GM12878 (cell line): ENCODE measurements around the gene SMIM38. TPM values are rescaled to one million over a fixed set of nuclear protein-coding genes. Genes with fewer than 3 reads are reported as not detected.

Source experiments
- ATAC-seq: fragments of 200-7000 bp; cut with Tn5 transposase; 3 replicates; pipeline ENCODE4 v1.9.1; 2020; ENCODE audit warnings: mild to moderate bottlenecking, moderate library complexity
- BruUV-seq: library from RNA; stranded (reverse); fragments of 400-500 nt; replicated peaks from 2 replicates; lab custom pipeline; 2021; lab: Mats Ljungman, UMichigan
- CTCF ChIA-PET: fragments of 300-600 bp; sonication (Branson Sonifier 250); formaldehyde crosslinking; extraction: SDS; loops from one replicate; lab custom pipeline; 2021; ENCODE audit warnings: inconsistent platforms; lab: Yijun Ruan, JAX
- POLR2A ChIA-PET: fragments of 350-600 bp; formaldehyde crosslinking; extraction: SDS; loops from one replicate; lab custom pipeline; 2021; ENCODE audit warnings: inconsistent platforms; lab: Charles Lee
- RAD21 ChIA-PET: fragments of 300-600 bp; sonication (Branson Sonifier 250); formaldehyde crosslinking; loops from one replicate; lab custom pipeline; 2023; ENCODE audit warnings: antibody characterized with exemption; ENCODE audit not compliant: unreplicated experiment; lab: Charles Lee
- SMC1A ChIA-PET: fragments of 300-600 bp; sonication (Branson Sonifier 250); formaldehyde crosslinking; loops from one replicate; lab custom pipeline; 2023; ENCODE audit not compliant: unreplicated experiment, uncharacterized antibody; lab: Charles Lee
- DNase-seq: peaks from one replicate; pipeline ENCODE4 v3.0.0-alpha.2; 2011; ENCODE audit warnings: low read depth, low spot score
- FAIRE-seq: peaks from 3 replicates; lab custom pipeline; 2011; peaks lifted over from hg19 to GRCh38; lab: Jason Lieb, UNC
- H2AFZ ChIP-seq: 2 replicates; pipeline ENCODE4 v1.6.0; 2011; ENCODE audit warnings: low read depth, low read length, control low read depth; ENCODE audit not compliant: control insufficient read depth
- H3K27ac ChIP-seq: 2 replicates; pipeline ENCODE4 v1.5.1; 2011; ENCODE audit warnings: control low read depth; ENCODE audit not compliant: control insufficient read depth, insufficient read depth
- H3K27me3 ChIP-seq, 2 experiments: replicated peaks in 1 of 2; 2 replicates each; pipeline versions ENCODE4 v1.6.0 to v1.6.1; 2011; ENCODE audit warnings: low read length in 1 of 2; ENCODE audit not compliant: control insufficient read depth in 2 of 2, insufficient read depth in 2 of 2
- H3K36me3 ChIP-seq, 2 experiments: 2 replicates each; pipeline ENCODE4 v1.5.1; 2011; ENCODE audit warnings: low read length in 1 of 2; ENCODE audit not compliant: control insufficient read depth in 2 of 2, insufficient read depth in 2 of 2
- H3K4me1 ChIP-seq: 2 replicates; pipeline ENCODE4 v1.6.1; 2011; ENCODE audit warnings: mild to moderate bottlenecking, low read length, moderate library complexity, mixed read lengths; ENCODE audit not compliant: control insufficient read depth, insufficient read depth
- H3K4me2 ChIP-seq: 2 replicates; pipeline ENCODE4 v1.6.0; 2011; ENCODE audit warnings: control low read depth; ENCODE audit not compliant: control insufficient read depth, insufficient read depth
- H3K4me3 ChIP-seq: fragments of 200-600 bp; sonication (generic); 2 replicates; pipeline ENCODE4 v1.5.1; 2016
- H3K79me2 ChIP-seq: 2 replicates; pipeline ENCODE4 v1.6.0; 2011; ENCODE audit warnings: low read length; ENCODE audit not compliant: control insufficient read depth, insufficient read depth
- H3K9ac ChIP-seq: 2 replicates; pipeline ENCODE4 v1.8.0; 2011; ENCODE audit warnings: low read length, control low read depth, mixed read lengths; ENCODE audit not compliant: control insufficient read depth, insufficient read depth
- H3K9me3 ChIP-seq: replicated peaks from 3 replicates; pipeline ENCODE4 v1.5.1; 2011; ENCODE audit warnings: mild to moderate bottlenecking, low read length; ENCODE audit not compliant: control insufficient read depth, insufficient read depth
- H4K20me1 ChIP-seq: 2 replicates; pipeline ENCODE4 v1.6.0; 2011; ENCODE audit not compliant: control insufficient read depth, insufficient read depth
- CBX5 ChIP-seq: sonication (generic); IDR thresholded peaks from 2 replicates; pipeline ENCODE4 v1.6.1; 2016; ENCODE audit warnings: low read depth, moderate library complexity, mild to moderate bottlenecking, inconsistent platforms
- FOXK2 ChIP-seq: fragments of 450-650 bp; IDR thresholded peaks from 2 replicates; pipeline ENCODE4 v1.6.1; 2017; ENCODE audit warnings: mild to moderate bottlenecking, moderate library complexity
- FOXM1 ChIP-seq: IDR thresholded peaks from 2 replicates; pipeline ENCODE4 v1.6.1; 2012; ENCODE audit warnings: low read depth, mild to moderate bottlenecking, inconsistent platforms, low read length, moderate library complexity
- GABPA ChIP-seq: IDR thresholded peaks from 2 replicates; pipeline ENCODE4 v1.6.1; 2014; ENCODE audit warnings: antibody characterized with exemption, low read depth, mild to moderate bottlenecking, inconsistent platforms
- HSF1 ChIP-seq: fragments of 150-350 bp; IDR thresholded peaks from 2 replicates; pipeline ENCODE4 v1.6.1; 2014; ENCODE audit warnings: mild to moderate bottlenecking, low read depth, low read length
- KDM1A ChIP-seq: fragments of 200-600 bp; sonication (generic); IDR thresholded peaks from 2 replicates; pipeline ENCODE4 v1.6.1; 2016; ENCODE audit warnings: borderline replicate concordance
- MEF2A ChIP-seq: IDR thresholded peaks from 2 replicates; pipeline ENCODE4 v1.6.1; 2011; ENCODE audit warnings: low read depth, mild to moderate bottlenecking, low read length, moderate library complexity; ENCODE audit not compliant: insufficient read depth
- NFXL1 ChIP-seq: fragments of 450-650 bp; IDR thresholded peaks from 2 replicates; pipeline ENCODE4 v1.6.1; 2017; ENCODE audit warnings: antibody characterized with exemption, mild to moderate bottlenecking, borderline replicate concordance
- POLR2A ChIP-seq: IDR thresholded peaks from 2 replicates; pipeline ENCODE4 v1.6.1; 2011; ENCODE audit warnings: low read depth, mild to moderate bottlenecking, low read length
- POU2F2 ChIP-seq: IDR thresholded peaks from 3 replicates; pipeline ENCODE4 v1.6.1; 2011; ENCODE audit warnings: low read depth, mild to moderate bottlenecking, low read length, borderline replicate concordance
- PRDM15 ChIP-seq: fragments of 450-650 bp; formaldehyde crosslinking; IDR thresholded peaks from 2 replicates; pipeline ENCODE4 v1.4.0; 2020; ENCODE audit warnings: mild to moderate bottlenecking, moderate library complexity
- RAD51 ChIP-seq: fragments of 450-650 bp; IDR thresholded peaks from 2 replicates; pipeline ENCODE4 v1.6.1; 2016; ENCODE audit warnings: moderate library complexity, mild to moderate bottlenecking, inconsistent platforms
- RCOR1 ChIP-seq: conservative IDR thresholded peaks from 2 replicates; pipeline ENCODE4 v1.6.1; 2012; ENCODE audit warnings: low read depth, low read length, improper control_type of control experiment
- SMARCA5 ChIP-seq: fragments of 450-650 bp; IDR thresholded peaks from 2 replicates; pipeline ENCODE4 v1.6.1; 2017; ENCODE audit warnings: mild to moderate bottlenecking
- SUZ12 ChIP-seq: fragments of 200-600 bp; sonication (generic); IDR thresholded peaks from one replicate; pipeline ENCODE4 v1.6.1; 2018; ENCODE audit warnings: antibody characterized with exemption, mild to moderate bottlenecking; ENCODE audit not compliant: unreplicated experiment
- TAF1 ChIP-seq: IDR thresholded peaks from 2 replicates; pipeline ENCODE4 v1.6.1; 2011; ENCODE audit warnings: mild to moderate bottlenecking, low read depth, low read length, borderline replicate concordance
- ZNF207 ChIP-seq: fragments of 450-650 bp; IDR thresholded peaks from 2 replicates; pipeline ENCODE4 v1.6.1; 2014; ENCODE audit warnings: antibody characterized with exemption, mild to moderate bottlenecking, borderline replicate concordance
- ZNF274 ChIP-seq: IDR thresholded peaks from one replicate; pipeline ENCODE4 v1.8.0; 2011; ENCODE audit not compliant: insufficient read length, insufficient read depth
- WGBS: methylation state at CpG from one replicate; pipeline ENCODE4 v1.1.6; 2016; ENCODE audit warnings: low lambda C conversion rate; ENCODE audit not compliant: insufficient replicate concordance, insufficient coverage; ENCODE audit errors: missing lambda C conversion rate; 5-methylcytosine and 5-hydroxymethylcytosine counted together
- in situ Hi-C: fragments of 300-500 bp; cut with MboI; formaldehyde crosslinking; loops from 9 replicates; pipeline ENCODE4 v1.14.3; 2018; ENCODE audit warnings: mixed read lengths
- intact Hi-C: fragments of 100-400 bp; cut with micrococcal nuclease; formaldehyde crosslinking; loops from one replicate; pipeline ENCODE4 v1.14.2; 2022; ENCODE audit not compliant: unreplicated experiment
- polyA plus RNA-seq, 11 experiments: library from polyadenylated mRNA; depleted of rRNA in 4 of 11; unstranded in 6 of 11; stranded (reverse) in 5 of 11; fragments of >200 nt; fragmentation: Nextera tagmentation in 4 of 11; fragmentation: Illumina TruSeq in 1 of 11; extraction: Ambion mirVana in 4 of 11; extraction: Trizol in 1 of 11; gene quantifications; 1 replicate in 1 of 11; 2 replicates in 10 of 11; pipeline versions ENCODE4 v1.2.1 to v1.2.3, GENCODE V29; 2011 to 2016; ENCODE audit warnings: inconsistent platforms in 2 of 11, missing spikeins in 2 of 11, low read depth in 1 of 11
- total RNA-seq, 4 experiments: library from RNA; depleted of rRNA in 3 of 4; stranded (reverse); fragments of >200 nt in 3 of 4; fragmentation: Illumina TruSeq in 1 of 4; extraction: Trizol in 1 of 4; gene quantifications; 2 replicates each; pipeline versions ENCODE4 v1.2.1 to v1.2.3, GENCODE V29; 2013 to 2021
- TF ChIP-seq, protein P1 (sequence below): fragments of 450-650 bp; IDR thresholded peaks from 2 replicates; pipeline ENCODE4 v1.6.1; 2014; ENCODE audit warnings: mild to moderate bottlenecking

The SMIM38 gene
- total and polyA plus RNA-seq, 10 of the 15 experiments (the other 5 are each of a cell fraction or from before 2014, with no cell fraction given): 0.15 to 5.0 (median 2.1) TPM; not detected in 1

DNA sequence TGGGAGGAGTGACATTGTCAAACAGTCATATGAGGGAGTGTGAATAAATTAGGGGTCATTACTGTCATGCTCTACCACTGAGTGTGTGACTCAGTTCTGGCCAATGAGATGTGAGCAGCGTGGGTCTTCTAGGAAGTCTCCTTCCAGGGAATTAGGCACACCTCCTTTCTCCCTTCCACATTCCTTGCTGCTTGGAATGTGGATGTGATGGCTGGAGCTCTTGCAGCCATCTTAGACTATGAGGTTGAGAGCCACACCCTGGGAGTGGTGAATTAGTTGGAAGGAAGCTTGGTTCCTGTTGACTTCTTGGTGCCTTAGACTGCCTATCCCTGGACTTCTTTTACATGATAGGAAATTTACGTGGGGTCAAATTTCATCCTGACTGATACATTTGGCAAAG is 36.5 kb upstream of the SMIM38 start:
- WGBS: 53% methylated on average over 2 of the region's 2 CpGs
- ATAC-seq: no peak
- no peak overlapping the region for H3K4me2 ChIP-seq

More for the DNA sequence above, 36.5 kb upstream of the SMIM38 start:
- Histone ChIP-seq H3K4me3 (no peak overlapping the region), H3K27me3 (no peaks in the 10 kb centered on the region), H3K9ac (no peak overlapping the region), H3K79me2 (no peaks in the 10 kb centered on the region), H3K27ac (no peak overlapping the region), H3K9me3 (no peaks in the 10 kb centered on the region; the same call in 2 of the 3 replicates), H2AFZ (no peak overlapping the region), H4K20me1 (no peaks in the 10 kb centered on the region), H3K36me3 (no peaks in the 10 kb centered on the region), H3K4me1 (peaks cover 19% of the 10 kb centered on the region)
- ChIA-PET POLR2A (no interaction called here), SMC1A (interaction anchor here (1.0 to 1.2 kb wide), 2 partner anchors 12 to 14 kb away, joined by 3 read pairs; no protein-coding TSS in a partner anchor), RAD21 (no interaction called here), CTCF (no interaction called here)
- TF ChIP-seq MEF2A (no peak), FOXK2 (no peak), ZNF207 (no peak), HSF1 (no peak), RCOR1 (no peak), POLR2A (no peak), NFXL1 (no peak), CBX5 (no peak), GABPA (no peak), PRDM15 (CRISPR knock-in tag) (no peak), FOXM1 (no peak), POU2F2 (no peak), SMARCA5 (no peak), KDM1A (no peak), TAF1 (no peak), SUZ12 (no peak), RAD51 (no peak), ZNF274 (no peak)
- TF ChIP-seq, protein P1, sequence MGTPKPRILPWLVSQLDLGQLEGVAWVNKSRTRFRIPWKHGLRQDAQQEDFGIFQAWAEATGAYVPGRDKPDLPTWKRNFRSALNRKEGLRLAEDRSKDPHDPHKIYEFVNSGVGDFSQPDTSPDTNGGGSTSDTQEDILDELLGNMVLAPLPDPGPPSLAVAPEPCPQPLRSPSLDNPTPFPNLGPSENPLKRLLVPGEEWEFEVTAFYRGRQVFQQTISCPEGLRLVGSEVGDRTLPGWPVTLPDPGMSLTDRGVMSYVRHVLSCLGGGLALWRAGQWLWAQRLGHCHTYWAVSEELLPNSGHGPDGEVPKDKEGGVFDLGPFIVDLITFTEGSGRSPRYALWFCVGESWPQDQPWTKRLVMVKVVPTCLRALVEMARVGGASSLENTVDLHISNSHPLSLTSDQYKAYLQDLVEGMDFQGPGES: no peak
- DNase-seq (no peak), FAIRE-seq (no peak)
- intact Hi-C loops (no loop called here), in situ Hi-C loops (no loop called here)
- no TSS peak for BruUV-seq
